SIG-M5 treated with dmso at 0.1 percent for 504 hours (cell line): Measurements from ENCODE around the gene CARMIL1.

Experiments
- DNase-seq: peaks from one replicate; lab custom pipeline; 2025; ENCODE audit not compliant: unreplicated experiment; lab: John Stamatoyannopoulos, UW

Gene CARMIL1

GRCh38 chr6:25497383-25498040, 218.3 kb downstream of the CARMIL1 start:
- DNase-seq: no peak

GRCh38 chr6:25498505-25498904, 219.3 kb downstream of the CARMIL1 start:
- no peak for DNase-seq

GRCh38 chr6:25499615-25500235, 220.6 kb downstream of the CARMIL1 start:
- peak; percentile 46 for DNase-seq

GRCh38 chr6:25503686-25504085, 224.5 kb downstream of the CARMIL1 start:
- no peak for DNase-seq

GRCh38 chr6:25504661-25505060, 225.5 kb downstream of the CARMIL1 start:
- DNase-seq: no peak

- no peak for DNase-seq
Measured at GRCh38 chr6:25506020-25506419, 226.8 kb downstream of the CARMIL1 start.

- DNase-seq: no peak
Measured at GRCh38 chr6:25508051-25508450, 228.9 kb downstream of the CARMIL1 start.

- DNase-seq: no peak
Measured at GRCh38 chr6:25511376-25511775, 232.2 kb downstream of the CARMIL1 start.

GRCh38 chr6:25512560-25512959, 233.4 kb downstream of the CARMIL1 start:
- no peak for DNase-seq

- no peak for DNase-seq
Measured at GRCh38 chr6:25519856-25520255, 240.7 kb downstream of the CARMIL1 start.

- no peak for DNase-seq
Measured at GRCh38 chr6:25524542-25524941, 245.4 kb downstream of the CARMIL1 start.

GRCh38 chr6:25525078-25525477, 245.9 kb downstream of the CARMIL1 start:
- no peak for DNase-seq

GRCh38 chr6:25534942-25535631, 255.9 kb downstream of the CARMIL1 start:
- DNase-seq: no peak

- no peak for DNase-seq
Measured at GRCh38 chr6:25535632-25536225, 256.6 kb downstream of the CARMIL1 start.

- no peak for DNase-seq
Measured at GRCh38 chr6:25536781-25537180, 257.6 kb downstream of the CARMIL1 start.

GRCh38 chr6:25537349-25538018, 258.3 kb downstream of the CARMIL1 start:
- no peak for DNase-seq

GRCh38 chr6:25541228-25541627, 262.1 kb downstream of the CARMIL1 start:
- DNase-seq: no peak

GRCh38 chr6:25542984-25543910, 264.1 kb downstream of the CARMIL1 start:
- no peak for DNase-seq

GRCh38 chr6:25544833-25545232, 265.7 kb downstream of the CARMIL1 start:
- no peak for DNase-seq

- DNase-seq: no peak
Measured at GRCh38 chr6:25547797-25548196, 268.6 kb downstream of the CARMIL1 start.
